OCI-M2 (cell line): ENCODE data around the gene OR4D2.

Experiments
- DNase-seq: peaks from one replicate; lab custom pipeline; 2025; ENCODE audit not compliant: unreplicated experiment; lab: John Stamatoyannopoulos, UW

Gene OR4D2

DNA sequence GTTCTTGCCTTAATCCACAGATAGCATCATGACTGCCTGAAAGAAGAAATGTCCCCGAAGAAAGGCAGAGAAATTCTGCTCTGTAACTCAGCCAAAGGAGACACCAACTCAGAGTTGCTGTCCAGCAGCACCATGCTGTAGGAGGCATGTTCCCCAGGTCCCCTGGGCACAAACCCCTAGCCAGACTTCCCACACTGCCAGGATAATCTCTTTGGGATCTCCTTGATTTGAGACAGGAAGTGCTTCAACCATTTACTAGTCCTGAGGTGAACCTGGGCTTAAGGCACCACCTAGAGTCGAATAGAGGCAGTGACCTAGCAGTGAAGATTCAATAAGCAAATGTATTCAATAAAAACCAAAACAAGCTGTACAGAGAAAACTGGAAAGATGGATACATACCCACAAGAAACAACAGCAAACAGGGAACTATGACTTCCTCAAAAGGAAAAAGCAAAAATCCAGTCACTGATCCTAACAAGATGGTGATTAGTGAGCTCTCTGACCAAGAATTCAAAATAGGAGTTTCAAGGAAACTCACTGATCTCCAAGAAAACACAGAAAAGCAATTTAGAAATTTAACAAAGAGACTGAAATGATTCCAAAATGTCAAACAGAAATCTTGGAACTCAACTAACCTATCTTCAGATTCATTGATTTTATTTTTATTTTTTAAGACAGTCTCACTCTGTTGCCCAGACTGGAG is 5.7 kb downstream of the OR4D2 start:
- no peak for DNase-seq

DNA sequence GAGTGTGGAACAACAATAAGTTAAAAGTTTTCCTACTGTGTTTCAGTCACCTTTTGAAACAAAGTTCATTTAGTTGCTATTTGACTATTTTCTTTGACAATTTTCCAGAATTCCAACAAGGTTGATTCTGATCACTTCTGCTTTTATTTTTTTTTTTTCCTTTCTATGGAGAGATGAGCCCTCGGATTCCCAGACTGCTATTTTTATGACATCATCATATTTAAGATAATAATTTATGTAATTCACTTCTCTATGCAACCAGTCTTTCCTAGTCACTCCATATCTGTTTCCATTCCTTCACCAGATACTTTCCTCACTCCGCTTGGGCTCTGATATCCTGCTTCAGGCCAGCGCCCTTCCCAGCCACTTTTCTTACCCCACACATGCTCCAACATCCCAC is 8.1 kb downstream of the OR4D2 start:
- DNase-seq, result no peak

DNA sequence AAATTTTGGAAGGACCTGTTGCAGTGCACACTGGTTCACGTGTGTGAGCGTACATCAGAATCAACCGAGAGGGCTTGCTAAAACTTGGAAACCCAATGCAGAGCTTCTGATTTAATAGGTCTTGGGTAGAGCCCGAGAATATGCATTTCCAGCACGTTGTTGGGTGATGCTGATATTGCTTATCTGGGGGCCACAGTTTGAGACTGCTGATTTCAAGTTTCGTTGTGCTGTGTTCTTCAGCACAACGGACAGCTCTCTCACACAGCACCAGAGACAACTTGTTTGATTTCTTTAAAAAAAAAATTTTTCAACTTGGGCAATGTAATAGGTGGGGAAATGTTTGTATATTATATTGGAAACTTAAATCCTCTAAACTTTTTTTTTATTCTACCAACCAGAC is 9.4 kb downstream of the OR4D2 start:
- DNase-seq, result no peak

DNA sequence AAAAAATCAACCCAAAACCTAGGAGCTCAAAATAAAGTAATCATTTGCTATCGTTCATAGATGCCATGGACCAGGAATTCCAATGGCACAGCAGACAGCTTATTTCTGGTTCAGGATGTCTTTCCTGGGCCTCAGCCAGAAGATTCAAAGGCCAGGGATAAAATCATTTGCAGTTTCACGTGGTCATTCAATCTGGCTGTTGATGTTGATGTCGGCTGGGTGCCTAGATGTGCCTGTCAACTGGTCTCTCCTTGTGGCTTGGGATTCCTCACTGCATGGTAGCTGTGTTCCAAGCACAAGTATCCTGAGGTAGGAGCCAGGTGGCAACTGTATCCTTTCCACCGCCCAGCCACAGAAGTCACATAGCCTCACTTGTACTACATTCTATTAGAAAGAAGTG is 15.0 kb downstream of the OR4D2 start:
- no peak for DNase-seq

DNA sequence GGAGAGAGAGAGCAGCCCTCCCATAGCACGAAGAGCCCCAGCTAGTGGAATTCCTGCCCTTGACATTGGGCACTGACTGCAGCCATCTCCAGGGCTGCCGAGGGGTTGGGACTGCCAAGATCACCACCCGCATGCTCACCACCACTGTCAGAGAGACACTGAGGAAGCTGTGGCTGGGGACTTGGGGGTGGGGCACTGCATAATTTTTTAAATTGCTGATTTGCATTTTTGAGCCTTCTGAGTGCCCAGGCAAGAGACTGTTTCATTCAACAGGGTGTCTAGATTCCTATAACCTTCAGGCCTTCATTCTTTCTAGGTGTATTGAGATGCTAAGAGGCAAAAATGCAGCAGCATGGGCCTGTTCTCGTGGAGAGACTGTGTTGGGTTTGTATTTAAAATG is 16.7 kb downstream of the OR4D2 start:
- DNase-seq, result no peak

DNA sequence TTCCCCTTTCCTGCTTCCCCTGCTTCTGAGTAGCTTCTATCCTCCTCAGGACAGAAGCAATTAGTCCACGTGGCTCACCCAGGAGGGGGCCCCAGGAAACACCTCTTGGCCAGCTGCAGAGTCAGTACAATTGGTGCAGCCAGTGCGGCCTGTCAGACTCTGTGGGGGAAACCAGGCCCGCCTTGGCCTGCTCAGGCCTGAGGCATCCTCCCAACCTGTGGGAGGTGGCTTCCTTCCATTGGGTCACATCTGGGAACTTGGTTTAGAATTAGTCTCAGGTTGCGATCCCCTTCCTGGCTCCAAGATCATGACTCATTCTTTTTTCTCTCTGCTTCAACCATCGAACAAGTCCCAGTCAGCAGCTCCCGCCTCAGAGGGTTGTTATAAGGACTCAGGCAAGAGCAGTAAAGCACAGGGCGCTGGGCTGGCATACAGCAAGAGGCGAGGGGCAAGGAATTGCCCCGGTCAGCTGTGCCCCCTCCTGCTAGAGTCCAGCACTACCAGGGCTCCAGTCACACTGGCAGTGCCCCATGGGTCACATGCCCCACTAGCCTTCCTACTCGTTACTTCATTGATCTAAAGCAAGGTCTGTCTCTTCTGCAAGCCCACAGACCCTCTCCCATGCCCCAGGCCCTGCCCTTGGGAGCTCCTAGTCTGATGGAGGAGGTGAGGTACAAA is 17.7 kb downstream of the OR4D2 start:
- DNase-seq, result no peak

DNA sequence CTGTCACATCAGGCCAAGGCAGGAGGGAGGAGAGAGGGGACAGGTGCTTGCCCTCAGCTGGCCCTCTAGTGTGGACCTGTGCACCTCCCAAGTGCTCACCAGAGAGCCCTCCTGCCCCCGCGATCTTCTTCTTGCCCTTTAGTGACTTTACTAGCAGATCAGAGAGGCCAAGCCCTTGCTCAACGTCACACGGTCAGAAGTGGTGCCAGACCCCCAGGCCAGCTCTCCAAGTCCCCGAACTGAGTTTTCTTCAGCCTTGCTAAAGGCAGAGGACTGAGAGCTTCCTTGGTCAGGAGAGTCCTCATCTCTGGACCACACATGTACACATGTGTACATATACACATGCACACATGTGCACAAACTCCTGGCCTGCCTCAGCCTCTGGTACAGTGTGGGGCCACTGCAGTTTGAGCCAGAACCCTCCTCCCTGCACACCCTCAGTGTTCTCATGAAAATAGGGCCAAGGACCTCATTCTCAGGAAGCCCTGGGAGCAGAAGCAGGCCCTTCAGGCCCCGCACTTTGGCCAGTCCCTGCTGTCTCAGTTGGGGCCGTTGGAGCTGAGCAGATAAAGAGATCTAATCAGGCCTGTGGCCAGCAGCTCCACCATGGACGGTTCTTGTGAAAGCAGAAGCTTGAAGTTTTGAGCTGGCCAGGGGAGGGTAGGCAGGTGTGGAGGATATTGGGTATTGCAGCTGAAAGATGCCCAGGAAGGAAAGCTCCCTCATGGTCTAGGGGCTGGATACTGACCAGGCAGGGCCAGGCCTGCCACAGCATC is 18.4 kb downstream of the OR4D2 start:
- no peak for DNase-seq

DNA sequence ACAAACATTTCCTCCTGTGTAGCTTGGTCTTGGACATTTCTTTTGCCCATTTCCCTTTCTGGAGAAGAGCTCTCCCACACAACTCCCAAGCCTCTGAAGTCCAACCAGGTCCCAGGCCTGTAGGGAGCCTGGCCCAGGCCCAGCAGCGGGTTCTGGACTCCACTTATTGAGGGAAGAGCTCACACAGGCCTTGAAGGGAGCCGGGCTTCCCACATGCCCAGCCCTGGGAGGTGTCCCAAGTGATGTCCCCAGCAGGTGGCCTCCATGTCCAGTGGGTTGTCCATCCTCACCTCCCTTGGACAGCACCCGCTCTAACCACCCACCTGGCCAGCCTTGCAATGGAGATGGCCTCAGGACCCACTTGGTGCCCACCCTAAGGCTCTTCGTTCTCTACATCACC is 19.8 kb downstream of the OR4D2 start:
- DNase-seq, result no peak

DNA sequence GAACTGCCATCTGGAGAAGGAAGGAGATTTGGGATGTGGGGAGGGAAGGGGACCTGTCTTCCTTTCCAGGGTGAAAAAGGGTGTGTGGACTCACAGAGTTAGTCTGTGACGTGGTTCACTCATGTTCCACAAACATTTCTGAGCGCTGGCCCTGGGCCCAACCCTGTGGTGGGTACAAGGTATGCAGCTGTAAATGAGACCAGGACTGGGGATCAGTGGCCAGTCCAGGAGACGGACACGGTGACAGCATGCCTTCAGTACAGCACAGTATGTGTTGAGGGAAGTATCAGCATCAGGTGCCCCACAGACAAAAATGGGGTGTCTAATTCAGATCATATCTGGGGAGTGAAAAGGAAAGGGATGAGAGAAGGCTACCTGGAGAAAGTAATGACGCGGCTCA is 20.3 kb downstream of the OR4D2 start:
- no peak for DNase-seq

DNA sequence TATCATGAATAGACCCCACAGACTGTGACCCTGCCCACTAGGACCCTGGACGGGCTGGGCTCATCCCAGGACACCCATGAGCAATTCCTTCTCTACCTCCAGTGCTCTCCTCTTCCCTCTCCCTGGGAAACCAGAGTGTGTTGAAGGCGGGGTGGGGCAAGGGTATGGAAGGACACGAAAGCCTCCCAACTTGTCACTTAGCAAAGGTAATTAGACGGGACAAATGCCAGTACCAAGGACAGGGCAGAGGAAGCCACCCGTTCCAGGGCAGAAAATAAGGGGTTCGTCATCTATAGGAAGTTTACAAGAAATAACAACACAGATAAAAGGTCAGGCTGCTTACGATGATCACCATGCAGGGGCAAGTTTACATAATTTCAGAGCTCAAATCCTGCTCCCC is 20.9 kb downstream of the OR4D2 start:
- DNase-seq, result no peak

DNA sequence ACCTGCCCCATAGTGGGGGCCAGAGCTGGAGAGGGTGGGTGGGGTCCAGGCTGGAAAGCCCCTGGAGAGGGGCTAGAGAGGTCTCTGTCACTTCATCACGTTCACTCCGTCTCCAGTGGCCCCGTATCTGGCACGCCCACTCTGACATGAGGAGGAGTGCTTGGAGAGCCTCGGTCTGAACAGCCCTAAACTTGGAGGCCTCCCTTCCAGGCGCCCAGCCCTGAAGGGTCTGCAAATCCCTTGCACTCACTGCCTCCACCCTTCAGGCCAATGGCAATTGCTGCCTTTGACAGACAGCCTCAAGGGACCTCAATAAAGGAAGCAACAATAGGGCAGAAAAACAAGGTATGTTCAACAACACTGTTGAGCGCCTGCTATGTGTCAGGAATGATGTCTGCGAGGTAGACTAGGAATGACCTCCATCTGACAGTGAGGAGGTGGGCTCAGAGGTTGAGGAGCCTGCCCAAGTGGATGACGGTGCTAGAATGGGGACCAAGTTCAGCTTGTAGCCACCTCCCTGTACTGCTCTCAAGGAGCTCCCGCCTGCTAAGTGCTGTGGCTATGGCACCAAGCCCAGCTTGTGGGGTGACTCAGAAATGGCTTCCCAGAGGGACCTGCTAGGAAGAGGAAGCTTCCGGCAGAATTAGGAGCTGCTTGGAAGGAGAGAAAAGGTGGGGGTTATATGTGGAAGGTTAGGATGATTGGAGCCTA is 22.8 kb downstream of the OR4D2 start:
- DNase-seq, result no peak

DNA sequence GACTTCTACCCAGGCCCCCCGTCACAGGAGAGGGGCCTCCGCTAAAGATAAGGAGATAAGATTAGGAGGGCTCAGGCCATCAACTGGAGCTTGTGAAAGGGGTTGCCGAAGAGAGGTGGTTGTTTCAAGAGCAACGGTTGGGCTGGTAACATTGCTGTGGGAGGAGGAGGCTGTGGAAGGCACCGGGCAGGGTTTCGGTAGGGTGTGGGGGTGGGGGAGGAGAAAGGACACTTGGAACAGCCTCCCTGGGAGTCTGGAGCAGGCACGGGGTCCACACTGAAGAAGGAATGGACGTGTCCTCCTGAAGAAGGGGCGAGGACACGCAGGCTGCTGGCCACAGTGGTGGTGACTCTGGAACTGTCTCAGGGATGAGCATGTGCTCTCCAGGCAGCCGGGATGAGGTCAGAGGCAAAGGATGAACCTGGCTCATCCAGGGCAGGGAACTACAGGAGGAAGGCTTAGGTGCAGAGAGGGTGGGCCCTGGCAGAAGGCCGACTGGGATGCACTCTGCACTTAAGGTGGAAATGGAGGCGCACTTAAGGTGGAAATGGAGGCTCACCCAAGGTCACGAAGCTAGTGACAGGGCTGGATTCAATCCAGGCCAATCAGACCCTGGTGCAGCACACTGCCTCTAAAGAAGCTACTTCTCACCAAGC is 24.6 kb downstream of the OR4D2 start:
- DNase-seq, result no peak

DNA sequence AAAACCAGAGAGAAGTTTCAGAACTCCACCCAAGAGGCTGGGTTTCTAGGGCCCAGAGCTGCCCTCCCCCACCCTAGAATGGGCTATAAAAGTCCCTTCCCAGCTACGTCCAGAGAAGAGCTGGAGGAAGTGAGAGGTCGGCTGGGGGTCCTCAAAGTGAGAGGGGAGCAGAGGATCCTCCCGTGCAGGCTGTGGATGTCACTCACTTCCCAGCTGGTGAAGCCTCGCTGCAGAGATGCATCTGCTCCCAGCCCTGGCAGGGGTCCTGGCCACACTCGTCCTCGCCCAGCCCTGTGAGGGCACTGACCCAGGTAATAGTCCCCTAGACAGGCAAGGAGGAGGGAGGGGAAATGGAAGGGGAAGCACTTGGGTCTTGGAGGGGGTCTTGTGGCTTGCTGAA is 25.8 kb downstream of the OR4D2 start, which contains the start of gene EPX:
Gene EPX, plus strand, starts transcription at position 115 of the 400 bp plus-strand sequence. Its CDS starts 121 bp downstream, at position 236.
- no peak for DNase-seq

DNA sequence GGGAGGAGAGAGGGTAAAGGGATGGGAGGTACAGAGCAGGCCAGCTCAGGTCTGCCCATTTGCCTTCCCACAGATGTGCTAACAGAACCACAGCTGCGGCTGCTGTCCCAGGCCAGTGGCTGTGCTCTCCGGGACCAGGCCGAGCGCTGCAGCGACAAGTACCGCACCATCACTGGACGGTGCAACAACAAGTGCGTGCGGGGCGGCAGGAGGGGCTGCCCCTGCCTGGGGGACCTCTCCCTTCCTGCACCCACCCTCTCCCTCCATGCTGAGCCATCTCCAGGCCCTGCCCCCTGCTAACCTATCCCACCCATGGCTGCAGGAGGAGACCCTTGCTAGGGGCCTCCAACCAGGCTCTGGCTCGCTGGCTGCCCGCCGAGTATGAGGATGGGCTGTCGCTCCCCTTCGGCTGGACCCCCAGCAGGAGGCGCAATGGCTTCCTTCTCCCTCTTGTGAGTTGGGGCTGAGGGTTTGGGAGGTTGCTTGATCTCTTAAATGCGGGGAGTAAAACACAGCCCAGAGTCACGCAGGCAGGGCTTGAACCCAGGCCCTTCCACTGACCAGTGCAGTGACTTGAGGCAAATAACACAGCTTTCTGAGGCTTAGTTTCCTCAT is 27.0 kb downstream of the OR4D2 start:
- no peak for DNase-seq

DNA sequence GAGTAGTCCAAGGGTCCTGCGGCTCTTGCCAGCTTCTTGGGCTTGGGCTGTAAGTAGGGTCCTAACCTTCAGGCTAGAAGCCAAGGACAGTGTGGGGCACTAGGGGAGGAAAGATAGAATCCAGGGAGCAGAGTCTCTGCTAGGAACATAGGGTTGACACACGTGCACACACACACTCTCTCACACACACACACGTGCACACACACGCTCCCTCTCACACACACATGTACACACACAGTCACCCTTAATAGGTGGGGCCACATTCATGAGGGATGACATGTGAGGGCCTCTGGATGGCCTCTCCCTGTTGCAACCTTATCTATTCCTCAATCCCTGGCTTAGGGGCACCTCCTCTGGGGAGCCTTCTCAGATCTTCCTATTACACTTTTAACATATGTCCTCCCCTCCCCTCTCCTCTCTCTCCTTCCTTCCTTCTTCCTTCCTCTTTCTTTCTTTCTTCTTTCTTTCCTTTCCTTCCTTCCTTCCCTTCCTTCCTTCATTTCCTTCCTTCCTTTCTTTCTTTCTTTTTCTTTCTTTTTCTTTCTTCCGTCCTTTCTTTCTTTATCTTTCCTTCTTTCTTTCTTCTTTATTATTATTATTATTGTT is 28.8 kb downstream of the OR4D2 start:
- no peak for DNase-seq

DNA sequence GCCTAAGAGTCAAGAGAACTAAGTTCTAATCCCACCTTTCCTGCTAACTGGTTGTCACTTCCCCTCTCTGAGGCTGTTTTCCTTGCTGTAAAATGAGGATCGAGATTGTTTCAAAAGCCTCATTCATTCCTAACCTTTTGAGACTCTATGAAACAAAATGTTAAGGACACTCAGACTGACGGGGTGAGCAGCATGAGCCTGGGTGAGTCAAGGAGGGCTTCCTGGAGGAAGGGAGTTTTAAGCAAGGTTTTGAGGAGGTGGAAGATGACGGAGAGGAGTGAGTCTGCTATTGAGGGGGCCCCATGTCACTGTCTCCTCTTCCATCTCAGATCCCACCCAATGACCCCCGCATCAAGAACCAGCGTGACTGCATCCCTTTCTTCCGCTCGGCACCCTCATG is 29.8 kb downstream of the OR4D2 start:
- no peak for DNase-seq

DNA sequence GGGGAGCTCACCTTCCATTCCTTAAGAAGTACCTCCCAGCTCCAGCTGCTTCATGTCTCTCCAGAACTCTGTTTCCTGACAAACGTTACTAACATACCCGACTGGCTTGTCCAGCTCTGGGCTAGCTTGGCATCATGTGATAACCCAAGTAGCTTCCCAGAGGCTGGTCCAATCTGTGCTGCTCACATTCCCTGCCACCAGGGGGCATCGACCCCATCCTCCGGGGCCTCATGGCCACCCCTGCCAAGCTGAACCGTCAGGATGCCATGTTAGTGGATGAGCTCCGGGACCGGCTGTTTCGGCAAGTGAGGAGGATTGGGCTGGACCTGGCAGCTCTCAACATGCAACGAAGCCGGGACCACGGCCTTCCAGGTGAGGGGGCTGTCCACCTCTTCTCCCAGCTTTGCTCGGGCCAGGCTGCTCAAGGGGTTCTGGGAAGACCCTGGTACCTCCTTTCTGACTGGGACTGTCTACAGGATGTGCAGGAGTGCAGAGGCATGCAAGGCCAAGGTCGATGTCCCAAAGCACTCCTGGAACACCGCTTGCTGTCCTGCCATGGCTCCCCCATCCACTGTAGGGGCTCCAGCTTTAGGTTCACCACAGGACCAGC is 33.3 kb downstream of the OR4D2 start:
- DNase-seq, result no peak

DNA sequence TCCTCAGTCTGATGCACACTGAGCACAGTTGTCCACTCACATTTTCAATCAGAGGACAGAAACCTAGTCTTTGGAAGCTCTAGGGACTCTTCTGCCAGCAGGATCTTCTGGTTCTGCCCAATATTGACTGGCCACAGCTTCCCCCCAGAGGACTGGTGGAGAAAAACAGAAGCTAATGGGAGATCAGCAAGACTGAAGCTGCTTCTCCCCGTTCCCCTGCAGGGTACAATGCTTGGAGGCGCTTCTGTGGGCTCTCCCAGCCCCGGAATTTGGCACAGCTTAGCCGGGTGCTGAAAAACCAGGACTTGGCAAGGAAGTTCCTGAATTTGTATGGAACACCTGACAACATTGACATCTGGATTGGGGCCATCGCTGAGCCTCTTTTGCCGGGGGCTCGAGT is 36.1 kb downstream of the OR4D2 start:
- no peak for DNase-seq

DNA sequence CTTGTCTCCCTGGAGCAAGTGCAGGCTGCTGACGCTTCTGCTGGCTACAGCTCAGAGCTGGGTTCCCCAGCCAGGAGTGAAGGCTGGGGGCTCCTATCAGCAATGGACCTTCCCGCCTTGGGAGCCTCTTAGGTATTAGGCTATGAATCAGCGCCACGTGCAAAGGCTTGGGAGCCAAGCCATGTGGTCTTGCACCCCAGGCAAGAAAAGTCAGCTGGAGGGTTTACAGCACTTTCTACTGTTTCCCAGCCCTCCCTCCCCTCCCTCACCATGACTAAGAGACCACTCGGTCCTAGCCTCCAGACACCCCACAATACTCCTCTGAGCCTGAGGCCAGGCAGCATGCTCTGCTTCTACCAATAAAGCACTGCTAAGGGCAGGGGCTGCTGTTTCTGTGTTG is 38.0 kb downstream of the OR4D2 start:
- DNase-seq, result no peak

DNA sequence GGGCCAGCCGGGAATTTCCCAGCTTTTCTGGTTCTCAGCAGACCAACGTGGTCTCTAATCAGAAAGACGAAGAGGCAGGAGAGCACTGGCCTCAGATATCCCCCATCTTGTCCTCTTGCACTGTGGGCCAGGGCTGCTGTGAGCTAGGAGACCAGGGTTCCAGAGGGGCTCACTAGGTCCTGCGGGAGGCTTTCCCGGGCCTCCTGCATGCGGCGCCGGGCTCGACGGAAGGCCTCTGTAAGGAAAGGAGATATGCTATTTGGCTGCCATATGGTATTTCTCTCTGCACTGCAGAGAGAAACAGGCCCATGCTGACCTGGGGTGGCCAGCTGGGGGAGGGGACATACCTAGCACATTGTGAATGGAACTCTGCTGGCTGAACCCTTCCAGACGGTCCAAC is 39.2 kb downstream of the OR4D2 start:
- no peak for DNase-seq
